ENCODE measurements around the gene SORCS2. TPM values are rescaled to one million over a fixed set of nuclear protein-coding genes. Genes with fewer than 3 reads are reported as not detected.

SORCS2 gene
- polyA plus RNA-seq, 1 donor (not counting 4 experiments of a cell fraction or from before 2014, with no cell fraction given): 0.09 TPM

- no peak for DNase-seq (ENCODE audit: low read depth, low spot score)
- no peaks in the 10 kb centered on the region for H3K79me2 ChIP-seq (ENCODE audit: control insufficient read depth, insufficient read depth, low read length)
- H3K9me3 ChIP-seq (ENCODE audit: control insufficient read depth, low read depth, low read length): no peaks in the 10 kb centered on the region
- no peak overlapping the region for H3K4me3 ChIP-seq (ENCODE audit: control insufficient read depth in 2 of 3, extremely low read depth in 1 of 3, insufficient read depth in 2 of 3, low read depth in 1 of 3, low read length in 3 of 3)
- no peaks in the 10 kb centered on the region for H3K36me3 ChIP-seq (ENCODE audit: control insufficient read depth in 2 of 2, extremely low read depth in 1 of 2, insufficient read depth in 2 of 2, low read length in 2 of 2)
- peaks cover 16% of the 10 kb centered on the region for H3K4me1 ChIP-seq (ENCODE audit: control insufficient read depth, extremely low read depth, insufficient read depth, low read length)
- FAIRE-seq: no peak
- H3K9me1 ChIP-seq (ENCODE audit: control insufficient read depth, extremely low read depth, insufficient read depth, low read length): no peaks in the 10 kb centered on the region
- peaks cover 5% of the 10 kb centered on the region for H3K27me3 ChIP-seq (ENCODE audit: control insufficient read depth, extremely low read depth, insufficient read depth, low read length)
- no peak overlapping the region for H3K27ac ChIP-seq (ENCODE audit: control insufficient read depth, insufficient read depth, low read length)
- no peaks in the 10 kb centered on the region for H4K20me1 ChIP-seq (ENCODE audit: control insufficient read depth, extremely low read depth, insufficient read depth, low read length)
- H3K9ac ChIP-seq (ENCODE audit: control insufficient read depth, extremely low read depth, insufficient read depth, low read length): no peak overlapping the region
- no peak for TF ChIP-seq EZH2 (IDR thresholded peaks at IDR 0.05; ENCODE audit: low read length)
- TF ChIP-seq, protein P1, sequence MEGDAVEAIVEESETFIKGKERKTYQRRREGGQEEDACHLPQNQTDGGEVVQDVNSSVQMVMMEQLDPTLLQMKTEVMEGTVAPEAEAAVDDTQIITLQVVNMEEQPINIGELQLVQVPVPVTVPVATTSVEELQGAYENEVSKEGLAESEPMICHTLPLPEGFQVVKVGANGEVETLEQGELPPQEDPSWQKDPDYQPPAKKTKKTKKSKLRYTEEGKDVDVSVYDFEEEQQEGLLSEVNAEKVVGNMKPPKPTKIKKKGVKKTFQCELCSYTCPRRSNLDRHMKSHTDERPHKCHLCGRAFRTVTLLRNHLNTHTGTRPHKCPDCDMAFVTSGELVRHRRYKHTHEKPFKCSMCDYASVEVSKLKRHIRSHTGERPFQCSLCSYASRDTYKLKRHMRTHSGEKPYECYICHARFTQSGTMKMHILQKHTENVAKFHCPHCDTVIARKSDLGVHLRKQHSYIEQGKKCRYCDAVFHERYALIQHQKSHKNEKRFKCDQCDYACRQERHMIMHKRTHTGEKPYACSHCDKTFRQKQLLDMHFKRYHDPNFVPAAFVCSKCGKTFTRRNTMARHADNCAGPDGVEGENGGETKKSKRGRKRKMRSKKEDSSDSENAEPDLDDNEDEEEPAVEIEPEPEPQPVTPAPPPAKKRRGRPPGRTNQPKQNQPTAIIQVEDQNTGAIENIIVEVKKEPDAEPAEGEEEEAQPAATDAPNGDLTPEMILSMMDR (optimal IDR thresholded peaks at IDR 0.05 in 1 of 3, IDR thresholded peaks at IDR 0.05 in 1 of 3, conservative IDR thresholded peaks at IDR 0.05 in 1 of 3; ENCODE audit: extremely low read depth in 1 of 3, insufficient read depth in 2 of 3, low read length in 3 of 3): no peak
- H3K4me2 ChIP-seq (ENCODE audit: control insufficient read depth, extremely low read depth, insufficient read depth, low read depth, low read length): no peak overlapping the region
- H2AFZ ChIP-seq (ENCODE audit: control insufficient read depth, low read length): no peak overlapping the region
- dilution Hi-C loops (cut with MboI; ENCODE audit: extremely low pct_ligation_motif_present, low sequenced_read_pairs): no loop called here
Observed at GRCh38 chr4:7207628-7208231, 15.4 kb downstream of the SORCS2 start.

DNA sequence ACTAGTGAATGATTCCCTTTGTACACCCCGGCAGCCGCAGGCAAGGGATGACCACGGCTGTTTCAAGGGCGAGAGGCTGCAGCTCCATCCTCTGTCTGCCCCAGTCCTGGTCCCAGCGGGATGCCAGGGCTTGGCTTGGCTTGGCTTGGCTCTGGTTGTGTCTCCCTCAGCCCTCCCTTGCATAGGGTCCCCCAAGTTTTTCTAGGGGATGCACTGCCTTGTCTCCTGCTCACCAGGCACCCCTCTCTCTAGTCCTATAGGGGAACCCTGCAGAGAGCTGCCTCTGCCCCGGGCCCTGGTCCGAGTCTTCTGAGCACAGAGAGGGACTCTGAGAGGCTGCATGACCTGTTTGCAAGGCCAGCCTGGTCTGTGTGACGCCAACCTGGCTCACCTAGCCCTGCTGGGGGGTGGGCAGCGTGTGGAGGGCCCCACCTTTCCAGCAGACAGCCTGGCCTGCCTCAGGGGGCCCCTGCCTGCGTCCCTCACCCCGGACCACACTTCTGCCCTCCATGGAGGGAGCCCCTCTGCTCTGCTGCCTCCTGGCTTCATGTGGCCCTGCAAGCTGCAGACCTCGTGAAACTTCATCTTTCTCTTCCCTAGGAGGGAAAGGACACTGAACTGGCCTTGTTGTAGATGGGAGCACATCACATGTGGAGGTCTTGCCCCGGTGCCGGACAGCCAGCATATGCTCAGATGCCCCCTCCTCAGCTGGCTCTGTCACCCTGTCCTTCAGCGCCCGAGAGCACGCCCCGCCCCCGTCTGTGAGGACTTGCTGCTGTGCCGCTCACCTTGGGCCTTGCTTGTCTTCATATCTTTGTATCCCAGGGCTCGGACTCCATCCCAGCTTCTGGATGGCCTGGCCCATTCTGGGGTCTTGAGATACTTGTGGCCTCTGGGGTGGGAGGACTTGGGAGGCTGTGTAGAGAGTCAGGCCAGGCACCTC, 16.4 kb downstream of the SORCS2 start:
- Histone ChIP-seq H3K27me3 (ENCODE audit: control insufficient read depth, extremely low read depth, insufficient read depth, low read length) (peaks cover 5% of the 10 kb centered on the region), H3K4me1 (ENCODE audit: control insufficient read depth, extremely low read depth, insufficient read depth, low read length) (peaks cover 16% of the 10 kb centered on the region), H3K9ac (ENCODE audit: control insufficient read depth, extremely low read depth, insufficient read depth, low read length) (no peak overlapping the region), H3K4me2 (ENCODE audit: control insufficient read depth, extremely low read depth, insufficient read depth, low read depth, low read length) (no peak overlapping the region), H3K79me2 (ENCODE audit: control insufficient read depth, insufficient read depth, low read length) (no peaks in the 10 kb centered on the region), H3K9me3 (ENCODE audit: control insufficient read depth, low read depth, low read length) (peaks cover 3% of the 10 kb centered on the region), H4K20me1 (ENCODE audit: control insufficient read depth, extremely low read depth, insufficient read depth, low read length) (no peaks in the 10 kb centered on the region), H3K4me3 (ENCODE audit: control insufficient read depth in 2 of 3, extremely low read depth in 1 of 3, insufficient read depth in 2 of 3, low read depth in 1 of 3, low read length in 3 of 3) (no peak overlapping the region), H3K9me1 (ENCODE audit: control insufficient read depth, extremely low read depth, insufficient read depth, low read length) (no peaks in the 10 kb centered on the region), H3K36me3 (ENCODE audit: control insufficient read depth in 2 of 2, extremely low read depth in 1 of 2, insufficient read depth in 2 of 2, low read length in 2 of 2) (no peaks in the 10 kb centered on the region), H3K27ac (ENCODE audit: control insufficient read depth, insufficient read depth, low read length) (no peak overlapping the region), H2AFZ (ENCODE audit: control insufficient read depth, low read length) (no peak overlapping the region)
- no peak for TF ChIP-seq EZH2 (IDR thresholded peaks at IDR 0.05; ENCODE audit: low read length)
- TF ChIP-seq, protein P1 (optimal IDR thresholded peaks at IDR 0.05 in 1 of 3, IDR thresholded peaks at IDR 0.05 in 1 of 3, conservative IDR thresholded peaks at IDR 0.05 in 1 of 3; ENCODE audit: extremely low read depth in 1 of 3, insufficient read depth in 2 of 3, low read length in 3 of 3): no peak
- DNase-seq (ENCODE audit: low read depth, low spot score) (no peak), FAIRE-seq (no peak)
- dilution Hi-C loops (cut with MboI; ENCODE audit: extremely low pct_ligation_motif_present, low sequenced_read_pairs): no loop called here

All from keratinocyte (primary cell).